ENCODE measurements around the gene STUB1. TPM values are rescaled to one million over a fixed set of nuclear protein-coding genes. Genes with fewer than 3 reads are reported as not detected.

Gene STUB1
- polyA plus RNA-seq, 2 of the 4 experiments (the other 2 are of a cell fraction), result 60.6 to 93.5 TPM

GRCh38 chr16:684071-684794 lies 4.0 kb downstream of the STUB1 start, which contains the start of gene JMJD8 (continued):
- TF ChIP-seq, protein P1, sequence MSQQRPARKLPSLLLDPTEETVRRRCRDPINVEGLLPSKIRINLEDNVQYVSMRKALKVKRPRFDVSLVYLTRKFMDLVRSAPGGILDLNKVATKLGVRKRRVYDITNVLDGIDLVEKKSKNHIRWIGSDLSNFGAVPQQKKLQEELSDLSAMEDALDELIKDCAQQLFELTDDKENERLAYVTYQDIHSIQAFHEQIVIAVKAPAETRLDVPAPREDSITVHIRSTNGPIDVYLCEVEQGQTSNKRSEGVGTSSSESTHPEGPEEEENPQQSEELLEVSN (IDR thresholded peaks at IDR 0.05; ENCODE audit: borderline replicate concordance, low read depth), result peak; percentile 97
- TF ChIP-seq RCOR1 (IDR thresholded peaks at IDR 0.05; ENCODE audit: low read depth, low read length) (no peak), TP53 (CRISPR knock-in tag; IDR thresholded peaks at IDR 0.05) (0 out of 2 replicates have a peak, but pooled peaks have one; percentile 51), PBX3 (IDR thresholded peaks at IDR 0.05) (peak; percentile 46; the same call in 1 of the 2 replicates), POLR2A (IDR thresholded peaks at IDR 0.05; ENCODE audit: low read length) (peak; percentile 88), RFX5 (IDR thresholded peaks at IDR 0.05) (0 out of 2 replicates have a peak, but pooled peaks have one; percentile 48), FOSL2 (IDR thresholded peaks at IDR 0.05) (no peak), FOSL2 (CRISPR knock-in tag; IDR thresholded peaks at IDR 0.05) (no peak), NPAS2 (CRISPR knock-in tag; IDR thresholded peaks at IDR 0.05; ENCODE audit: borderline replicate concordance) (peak; percentile 67; the same call in 1 of the 2 replicates)

- 94% methylated on average over 49 of the region's 61 CpGs for WGBS (ENCODE audit: missing lambda C conversion rate)
- ChIA-PET POLR2A (interaction anchor here (1.7 kb wide), 1 partner anchor 10 kb away, joined by 6 read pairs; no protein-coding TSS in a partner anchor), CTCF (interaction anchor here (0.8 to 4.8 kb wide), 3 partner anchors 18 to 27 kb away, joined by 3 to 32 read pairs (median 11); partner anchors contain the start of gene RHOT2)
- no peak for ATAC-seq
- TF ChIP-seq, protein P2, sequence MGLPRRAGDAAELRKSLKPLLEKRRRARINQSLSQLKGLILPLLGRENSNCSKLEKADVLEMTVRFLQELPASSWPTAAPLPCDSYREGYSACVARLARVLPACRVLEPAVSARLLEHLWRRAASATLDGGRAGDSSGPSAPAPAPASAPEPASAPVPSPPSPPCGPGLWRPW (IDR thresholded peaks at IDR 0.05), result no peak
- TF ChIP-seq RNF2 (IDR thresholded peaks at IDR 0.05; ENCODE audit: borderline replicate concordance, low read depth) (no peak), NR3C1 (IDR thresholded peaks at IDR 0.05) (no peak), CBX8 (IDR thresholded peaks at IDR 0.05) (no peak), JUN (IDR thresholded peaks at IDR 0.05) (no peak; a peak in 1 of 5 replicates), ZNF302 (CRISPR knock-in tag; IDR thresholded peaks at IDR 0.05) (no peak), ZC3H11A (IDR thresholded peaks at IDR 0.05) (no peak)
- TF ChIP-seq, protein P3, sequence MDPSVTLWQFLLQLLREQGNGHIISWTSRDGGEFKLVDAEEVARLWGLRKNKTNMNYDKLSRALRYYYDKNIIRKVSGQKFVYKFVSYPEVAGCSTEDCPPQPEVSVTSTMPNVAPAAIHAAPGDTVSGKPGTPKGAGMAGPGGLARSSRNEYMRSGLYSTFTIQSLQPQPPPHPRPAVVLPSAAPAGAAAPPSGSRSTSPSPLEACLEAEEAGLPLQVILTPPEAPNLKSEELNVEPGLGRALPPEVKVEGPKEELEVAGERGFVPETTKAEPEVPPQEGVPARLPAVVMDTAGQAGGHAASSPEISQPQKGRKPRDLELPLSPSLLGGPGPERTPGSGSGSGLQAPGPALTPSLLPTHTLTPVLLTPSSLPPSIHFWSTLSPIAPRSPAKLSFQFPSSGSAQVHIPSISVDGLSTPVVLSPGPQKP (IDR thresholded peaks at IDR 0.05; ENCODE audit: low read depth, low read length), result no peak
- TF ChIP-seq, protein P4, sequence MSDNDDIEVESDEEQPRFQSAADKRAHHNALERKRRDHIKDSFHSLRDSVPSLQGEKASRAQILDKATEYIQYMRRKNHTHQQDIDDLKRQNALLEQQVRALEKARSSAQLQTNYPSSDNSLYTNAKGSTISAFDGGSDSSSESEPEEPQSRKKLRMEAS (IDR thresholded peaks at IDR 0.05), result no peak
- Histone ChIP-seq H3K4me2 (peak overlapping the region; percentile 93), H3K4me3 (peak overlapping the region; percentile 76), H3K9me3 (no peaks in the 10 kb centered on the region), H3K4me1 (peaks cover 37% of the 10 kb centered on the region), H3K27ac (peak overlapping the region; percentile 91 to 93)
- DNase-seq (ENCODE audit: low read depth in 1 of 2, low spot score in 1 of 2), result no peak
- FAIRE-seq, result no peak
These were observed 4.9 kb downstream of the STUB1 start for GRCh38 chr16:684961-685696.

DNA sequence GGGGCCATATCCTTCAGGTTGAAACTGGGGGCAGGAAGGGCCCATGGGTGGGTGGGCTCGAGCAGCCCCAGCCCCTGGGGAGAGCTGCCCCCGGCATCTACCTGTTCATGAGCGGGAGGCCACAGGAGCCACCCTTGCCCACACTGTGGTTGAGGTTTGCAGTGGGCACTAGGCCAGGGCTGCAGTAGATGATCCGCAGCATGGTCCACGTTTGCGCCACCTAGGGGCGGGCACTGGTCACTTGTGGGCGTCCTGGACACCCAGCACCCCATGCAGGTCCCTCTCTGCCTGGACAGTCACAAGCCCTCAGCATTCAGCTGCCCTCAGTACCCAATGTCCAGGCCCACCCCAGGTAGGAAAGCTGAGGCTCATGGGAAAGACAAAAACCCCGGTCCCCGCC lies 5.8 kb downstream of the STUB1 start:
- ChIA-PET CTCF (interaction anchor here (0.7 to 4.8 kb wide), 17 partner anchors 9 to 99 kb away, joined by 3 to 32 read pairs (median 6); partner anchors contain the start of genes METRN, RHBDL1 and RHOT2), POLR2A (interaction anchor here (1.7 kb wide), 1 partner anchor 9 kb away, joined by 6 read pairs; no protein-coding TSS in a partner anchor)
- Histone ChIP-seq H3K4me2 (no peak overlapping the region), H3K27ac (no peak overlapping the region), H3K4me3 (no peak overlapping the region), H3K4me1 (peaks cover 37% of the 10 kb centered on the region), H3K9me3 (no peaks in the 10 kb centered on the region)
- DNase-seq (ENCODE audit: low read depth in 1 of 2, low spot score in 1 of 2) (peak in 1 of 2 experiments; percentile 81), ATAC-seq (peak; percentile 5 to 53; a peak in 3 of 6 replicates), FAIRE-seq (no peak)
- WGBS (ENCODE audit: missing lambda C conversion rate), result 32% methylated on average over 9 of the region's 10 CpGs
- TF ChIP-seq, protein P5, sequence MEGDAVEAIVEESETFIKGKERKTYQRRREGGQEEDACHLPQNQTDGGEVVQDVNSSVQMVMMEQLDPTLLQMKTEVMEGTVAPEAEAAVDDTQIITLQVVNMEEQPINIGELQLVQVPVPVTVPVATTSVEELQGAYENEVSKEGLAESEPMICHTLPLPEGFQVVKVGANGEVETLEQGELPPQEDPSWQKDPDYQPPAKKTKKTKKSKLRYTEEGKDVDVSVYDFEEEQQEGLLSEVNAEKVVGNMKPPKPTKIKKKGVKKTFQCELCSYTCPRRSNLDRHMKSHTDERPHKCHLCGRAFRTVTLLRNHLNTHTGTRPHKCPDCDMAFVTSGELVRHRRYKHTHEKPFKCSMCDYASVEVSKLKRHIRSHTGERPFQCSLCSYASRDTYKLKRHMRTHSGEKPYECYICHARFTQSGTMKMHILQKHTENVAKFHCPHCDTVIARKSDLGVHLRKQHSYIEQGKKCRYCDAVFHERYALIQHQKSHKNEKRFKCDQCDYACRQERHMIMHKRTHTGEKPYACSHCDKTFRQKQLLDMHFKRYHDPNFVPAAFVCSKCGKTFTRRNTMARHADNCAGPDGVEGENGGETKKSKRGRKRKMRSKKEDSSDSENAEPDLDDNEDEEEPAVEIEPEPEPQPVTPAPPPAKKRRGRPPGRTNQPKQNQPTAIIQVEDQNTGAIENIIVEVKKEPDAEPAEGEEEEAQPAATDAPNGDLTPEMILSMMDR (IDR thresholded peaks at IDR 0.05), result peak; percentile 60; the same call in 2 of the 3 replicates
- TF ChIP-seq, protein P4 (IDR thresholded peaks at IDR 0.05), result peak; percentile 48; the same call in 1 of the 2 replicates
- TF ChIP-seq BCL3 (IDR thresholded peaks at IDR 0.05), result no peak
